HG02840 (cell line): ENCODE data around the gene MBD3.

ENCODE experiments used
- ATAC-seq: cut with Tn5 transposase; IDR thresholded peaks from one replicate; pipeline ENCODE4 v1.9.1; 2021; ENCODE audit warnings: mild to moderate bottlenecking, moderate library complexity, moderate number of reproducible peaks; ENCODE audit not compliant: unreplicated experiment, low FRiP score

The MBD3 gene

DNA sequence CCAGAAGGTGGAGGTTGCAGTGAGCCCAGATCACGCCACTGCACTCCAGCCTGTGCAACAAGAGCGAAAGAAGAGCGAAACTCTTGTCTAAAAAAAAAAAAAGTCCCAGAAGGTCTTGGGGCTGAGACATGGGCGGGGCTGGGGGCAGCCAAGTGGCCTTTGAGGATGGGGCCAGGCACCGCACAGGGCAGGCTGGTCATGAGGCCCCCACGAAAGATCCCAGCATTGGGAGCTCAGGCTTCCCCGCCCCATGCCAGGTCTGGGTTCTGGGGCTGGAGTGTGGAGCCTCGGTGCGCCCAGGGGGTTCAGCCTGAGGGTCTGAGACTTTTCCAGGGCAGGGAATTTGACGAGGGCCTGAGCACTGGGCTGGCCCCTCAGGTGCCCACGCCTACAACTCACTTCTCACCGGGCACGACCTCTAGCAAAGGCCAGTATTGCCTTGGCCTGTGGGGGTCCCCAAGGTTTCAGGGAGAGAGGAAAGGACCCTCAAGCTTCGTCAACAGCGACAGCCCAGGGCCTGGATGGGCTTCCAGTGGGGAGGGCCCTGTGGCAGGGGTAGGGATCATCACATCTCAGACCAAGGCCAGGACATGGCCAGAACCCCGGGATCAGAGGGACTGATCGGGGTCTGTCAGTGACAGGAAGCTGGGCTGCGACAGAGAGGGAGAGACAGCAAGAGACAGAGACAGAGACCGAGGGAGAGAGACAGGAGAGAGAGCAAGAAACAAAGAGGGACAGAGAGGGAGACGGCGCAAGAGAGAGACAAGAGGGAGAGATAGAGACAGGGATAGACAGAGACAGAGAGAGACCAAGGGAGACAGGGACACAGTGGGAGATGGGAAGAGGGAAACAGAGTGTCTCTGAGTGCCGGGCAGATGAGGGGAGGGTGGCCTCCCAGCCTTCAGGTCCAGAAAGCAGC, 17.1 kb downstream of the MBD3 start:
- ATAC-seq = no peak

DNA sequence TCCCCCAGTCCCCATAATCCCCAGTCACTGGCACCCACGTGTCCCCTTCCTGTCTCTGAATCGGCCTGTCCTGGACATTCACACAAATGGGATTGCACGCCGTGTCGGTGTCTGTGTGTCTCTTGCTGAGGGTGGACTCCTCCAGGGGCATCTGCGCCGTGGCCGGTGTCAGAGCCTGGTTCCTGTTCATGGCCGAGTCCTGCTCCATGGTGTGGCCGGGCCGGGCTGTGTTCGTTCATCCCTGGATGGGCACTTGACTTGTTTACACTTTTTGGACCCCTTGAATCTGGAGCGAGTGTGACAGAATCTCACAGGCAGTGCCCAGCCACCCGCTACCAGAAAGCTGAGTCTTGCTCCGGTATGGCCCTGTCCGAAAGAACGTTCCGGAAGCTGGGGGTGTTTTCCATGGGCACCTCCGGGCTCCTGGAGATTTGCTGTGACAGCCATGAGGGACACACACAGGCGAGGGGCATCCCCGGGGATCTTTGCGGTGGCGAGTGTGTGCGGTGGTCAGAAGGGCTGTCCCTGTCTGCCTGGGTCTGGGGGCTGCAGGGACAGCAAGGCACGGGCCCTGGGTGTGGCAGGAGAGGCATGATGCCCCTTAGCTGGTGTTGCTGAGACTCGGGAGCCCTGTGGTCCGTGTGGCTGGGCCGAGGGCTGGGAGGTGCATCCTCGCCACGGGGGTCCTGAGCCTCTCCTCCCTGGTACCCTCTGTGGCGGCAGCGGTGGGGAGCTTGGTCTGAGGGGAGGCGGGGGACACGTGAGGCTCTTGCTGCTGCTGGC, 18.1 kb downstream of the MBD3 start:
- ATAC-seq = no peak

DNA sequence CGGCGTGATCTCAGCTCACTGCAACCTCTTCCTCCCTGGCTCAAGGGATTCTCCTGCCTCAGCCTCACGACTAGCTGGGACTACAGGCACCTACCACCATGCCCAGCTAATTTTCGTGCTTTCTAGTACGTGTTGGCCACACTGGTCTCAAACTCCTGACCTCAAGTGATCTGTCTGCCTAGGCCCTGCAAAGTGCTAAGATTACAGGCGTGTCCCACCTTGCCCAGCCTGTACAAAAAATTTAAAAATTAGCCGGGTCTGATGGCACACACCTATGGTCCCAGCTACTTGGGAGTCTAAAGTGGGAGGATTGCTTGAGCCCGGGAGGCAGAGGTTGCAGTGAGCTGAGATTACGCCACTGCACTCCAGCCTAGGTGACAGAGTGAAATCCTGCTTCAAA, 19.9 kb downstream of the MBD3 start:
- ATAC-seq = no peak

DNA sequence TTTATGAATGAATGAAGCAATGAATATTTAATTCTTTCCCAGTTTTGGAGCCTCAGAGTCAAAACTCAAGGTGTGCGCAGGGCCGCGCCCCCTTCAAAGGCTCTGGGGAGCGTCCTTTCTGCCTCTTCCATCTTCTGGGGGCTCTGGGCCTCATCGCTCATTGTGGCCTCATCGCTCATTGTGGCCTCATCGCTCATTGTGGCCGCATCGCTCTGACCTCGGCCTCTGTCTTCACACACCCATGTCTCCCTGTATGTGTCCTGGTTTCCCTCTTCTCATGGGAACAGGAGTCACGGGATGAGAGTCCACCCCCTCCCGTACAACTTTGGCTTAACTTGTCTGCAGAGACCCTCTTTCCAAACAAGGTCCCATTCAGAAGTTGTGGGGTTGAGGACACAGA, 21.3 kb downstream of the MBD3 start:
- no peak for ATAC-seq

DNA sequence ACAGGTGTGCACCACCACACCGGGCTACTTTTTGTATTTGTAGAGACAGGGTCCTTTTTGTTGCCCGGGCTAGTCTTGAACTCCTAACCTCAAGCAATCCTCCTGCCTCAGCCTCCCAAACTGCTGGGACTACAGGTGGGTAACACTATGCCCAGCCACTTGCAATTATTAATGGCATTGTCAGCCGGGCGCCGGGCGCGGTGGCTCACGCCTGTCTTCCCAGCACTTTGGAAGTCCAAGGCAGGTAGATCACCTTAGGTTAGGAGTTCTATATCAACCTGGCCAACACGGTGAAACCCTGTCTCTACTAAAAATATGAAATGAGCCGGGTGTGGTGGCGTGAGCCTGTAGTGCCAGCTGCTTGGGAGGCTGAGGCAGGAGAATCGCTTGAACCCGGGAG, 21.8 kb downstream of the MBD3 start:
- ATAC-seq = no peak

DNA sequence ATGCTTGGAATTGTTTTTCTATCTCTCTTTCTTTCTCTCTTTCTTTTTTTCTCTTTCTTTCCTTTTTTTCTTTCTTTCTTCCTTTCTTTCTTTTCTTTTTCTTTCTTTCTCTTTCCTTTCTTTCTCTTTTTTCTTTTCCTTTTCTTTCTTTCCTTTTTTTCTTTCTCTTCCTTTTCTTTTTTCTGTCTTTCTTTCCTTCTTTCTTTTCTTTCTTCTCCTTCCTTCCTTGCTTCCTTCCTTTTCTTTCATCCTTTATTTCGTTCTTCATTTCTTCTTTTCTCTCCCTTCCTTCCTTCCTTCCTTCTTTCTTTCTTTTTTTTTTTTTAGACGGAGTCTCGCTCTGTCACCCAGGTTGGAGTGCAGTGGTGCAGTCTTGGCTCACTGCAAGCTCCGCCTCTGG, 22.7 kb downstream of the MBD3 start:
- ATAC-seq = no peak

DNA sequence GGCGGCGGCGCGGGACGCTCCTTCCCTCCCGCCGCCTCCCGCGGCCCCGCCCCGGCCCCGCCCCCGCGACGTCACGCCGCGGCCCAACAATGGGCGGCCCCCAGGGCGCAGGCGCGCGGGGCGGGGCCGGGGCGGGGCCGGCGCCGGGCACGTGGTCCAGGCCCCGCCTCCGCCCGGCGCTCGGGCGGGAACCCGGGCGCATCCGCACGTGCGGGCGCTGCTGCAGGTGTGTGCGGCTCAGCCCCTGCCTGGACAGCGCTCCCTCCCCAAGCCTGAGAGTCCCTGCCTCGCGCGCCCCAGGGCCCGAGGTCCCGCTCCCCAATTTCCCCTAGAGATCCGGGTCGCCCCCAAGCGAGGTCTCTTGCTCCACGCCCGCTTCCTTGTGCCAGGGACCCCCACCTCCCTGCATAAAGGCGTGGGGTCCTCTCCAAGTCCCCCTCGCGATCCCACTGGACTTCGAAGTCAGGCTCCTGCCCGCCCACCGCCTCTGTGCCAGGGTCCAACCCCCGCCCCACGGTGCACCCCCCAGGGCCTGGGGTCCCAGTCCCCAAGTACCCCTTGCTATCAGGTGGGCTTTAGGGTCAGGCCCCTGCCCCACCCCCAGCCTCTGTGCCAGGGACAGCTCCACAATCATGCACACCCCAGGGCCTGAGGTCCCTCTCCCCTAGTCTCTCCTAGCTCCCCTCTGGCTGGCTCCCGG, 24.2 kb downstream of the MBD3 start, which contains the start of gene MEX3D:
Gene MEX3D (minus strand): TSS at position 6 of the 700 bp plus-strand sequence. CDS start 267 bp downstream, outside the sequence.
- no peak for ATAC-seq

DNA sequence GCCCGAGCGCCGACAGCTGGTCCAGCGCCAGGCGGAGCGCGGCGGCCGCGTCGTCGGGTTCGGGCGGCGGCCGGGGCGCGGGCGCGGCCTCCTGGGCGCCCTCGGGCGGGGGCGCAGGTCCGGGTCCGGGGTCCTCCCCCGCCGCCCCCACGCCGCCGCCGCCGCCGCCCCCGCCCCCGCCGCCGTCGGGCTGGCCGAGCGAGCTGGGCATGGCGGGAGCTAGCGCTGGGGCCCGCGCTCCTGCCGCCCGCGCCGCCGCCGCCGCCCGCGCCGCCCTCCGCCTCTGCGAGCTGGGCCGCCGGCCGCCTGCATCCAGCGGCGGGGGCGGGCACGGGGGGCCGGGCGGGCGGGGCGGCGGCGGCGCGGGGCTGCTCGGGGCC, 24.8 kb downstream of the MBD3 start:
- no peak for ATAC-seq

DNA sequence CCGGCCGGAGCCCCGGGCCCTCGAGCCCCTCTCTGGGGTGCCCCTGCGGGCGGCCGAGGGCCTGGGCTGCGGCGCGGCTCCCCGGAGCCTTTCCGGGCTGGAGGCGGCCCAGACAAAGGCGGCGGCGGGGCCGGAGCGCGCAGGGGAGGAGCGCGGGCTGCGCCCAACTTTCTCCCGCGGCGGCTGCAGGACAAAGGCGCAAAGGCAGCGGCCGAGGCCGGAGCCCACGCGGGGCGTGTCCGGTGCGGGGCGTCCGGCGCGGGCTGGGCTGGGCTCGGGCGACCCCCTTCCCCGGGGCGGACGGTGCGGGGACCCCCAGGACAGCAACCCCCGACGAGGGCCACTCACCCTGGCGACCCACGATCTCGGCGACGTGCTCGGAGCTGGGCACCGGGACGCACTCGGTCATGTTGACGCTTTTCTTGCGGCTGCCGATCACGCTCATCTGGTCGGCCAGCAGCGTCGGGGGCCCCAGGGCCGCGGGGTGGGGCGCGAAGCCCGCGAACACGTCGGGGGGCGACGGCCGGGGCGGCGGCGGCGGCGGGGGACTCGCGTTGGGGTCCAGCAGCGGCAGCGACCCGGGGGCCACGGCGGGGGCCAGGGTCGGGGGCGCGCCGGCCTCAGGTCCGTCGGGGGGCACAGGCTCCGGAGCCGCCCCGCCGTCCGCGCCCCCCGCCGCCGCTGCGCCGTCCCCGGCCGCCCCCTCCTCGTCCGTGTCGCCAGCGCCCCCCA, 25.4 kb downstream of the MBD3 start:
- no peak for ATAC-seq

DNA sequence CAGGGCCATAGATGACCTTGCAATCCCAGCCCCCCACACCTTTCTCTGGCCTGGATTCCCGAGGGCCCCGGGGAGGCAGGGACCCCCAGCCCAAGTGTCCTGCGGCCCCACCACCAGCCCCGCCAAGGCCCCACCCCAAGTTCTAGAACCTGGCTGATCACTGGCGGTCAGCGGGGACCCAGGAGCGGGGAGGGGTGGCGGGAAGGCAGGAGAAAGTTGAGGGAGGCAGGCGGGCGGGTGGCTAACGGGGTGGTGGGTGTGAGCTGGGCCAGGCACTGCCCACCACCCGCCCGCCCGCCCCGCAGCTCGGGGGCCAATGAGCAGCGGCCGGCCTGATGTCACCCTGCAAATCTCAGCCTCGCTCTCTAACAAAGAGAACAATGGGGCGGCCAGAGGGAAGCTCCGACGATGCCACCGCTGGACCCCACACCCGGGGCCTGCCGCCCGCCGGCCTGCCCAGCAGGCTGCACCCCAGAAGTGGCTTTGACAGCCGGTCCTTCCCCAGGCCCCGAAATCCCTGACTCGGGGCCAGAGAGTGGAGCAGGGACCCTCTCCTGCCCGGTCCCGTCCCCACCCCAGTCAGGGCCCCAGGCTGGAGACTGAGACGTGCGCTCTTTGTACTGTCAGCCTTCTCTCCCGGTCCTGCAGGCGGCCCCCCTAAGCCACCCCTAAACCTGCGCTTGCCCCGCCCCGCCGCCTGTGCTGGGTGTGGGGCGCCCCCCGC, 26.1 kb downstream of the MBD3 start:
- ATAC-seq = no peak

DNA sequence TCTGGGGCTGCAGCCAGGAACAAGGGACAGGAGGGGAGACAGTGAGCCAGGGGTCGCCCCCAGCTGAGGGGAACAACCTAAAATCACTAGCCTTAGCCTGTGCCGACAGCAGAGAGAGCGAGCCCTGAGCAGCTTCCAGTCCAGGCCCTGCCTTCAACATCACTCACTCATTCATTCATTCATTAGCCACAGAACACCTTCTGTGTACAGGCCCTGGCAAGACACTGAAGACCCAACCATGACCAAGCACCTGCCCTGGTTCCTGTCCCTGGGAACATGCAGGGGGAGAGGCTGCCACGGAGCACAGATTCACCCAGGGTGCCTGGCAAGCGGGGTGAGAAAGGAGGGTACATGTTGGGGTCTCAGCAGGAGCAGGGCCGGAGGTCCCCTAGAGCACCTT, 29.4 kb downstream of the MBD3 start:
- ATAC-seq = no peak

DNA sequence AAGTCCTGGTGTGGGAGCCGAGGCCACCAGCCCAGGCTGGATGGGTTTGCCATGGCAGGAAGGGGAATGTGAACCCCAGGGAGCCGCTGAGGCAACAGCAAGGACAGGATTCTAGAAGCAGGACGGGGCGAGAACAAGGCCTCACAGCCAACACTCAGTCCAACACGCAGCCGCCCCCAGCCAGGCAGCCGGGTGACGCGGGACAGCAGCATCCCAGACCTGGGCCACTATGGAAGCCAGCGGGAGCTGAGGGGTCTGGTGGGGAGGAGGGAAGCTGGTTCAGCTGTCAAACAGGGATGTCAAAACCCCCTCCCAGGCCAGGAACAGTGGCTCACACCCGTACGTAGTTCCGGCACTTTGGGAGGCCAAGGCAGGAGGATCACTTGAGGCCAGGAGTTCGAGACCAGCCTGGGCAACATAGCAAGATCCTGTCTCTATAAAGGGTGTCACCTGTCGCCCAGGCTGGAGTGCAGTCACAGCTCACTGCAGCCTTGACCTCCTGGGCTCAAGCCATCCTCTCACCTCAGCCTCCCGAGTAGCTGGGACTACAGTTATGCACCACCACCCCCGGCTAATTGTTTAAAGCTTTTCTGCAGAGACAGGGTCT, 31.3 kb downstream of the MBD3 start:
- ATAC-seq = no peak

DNA sequence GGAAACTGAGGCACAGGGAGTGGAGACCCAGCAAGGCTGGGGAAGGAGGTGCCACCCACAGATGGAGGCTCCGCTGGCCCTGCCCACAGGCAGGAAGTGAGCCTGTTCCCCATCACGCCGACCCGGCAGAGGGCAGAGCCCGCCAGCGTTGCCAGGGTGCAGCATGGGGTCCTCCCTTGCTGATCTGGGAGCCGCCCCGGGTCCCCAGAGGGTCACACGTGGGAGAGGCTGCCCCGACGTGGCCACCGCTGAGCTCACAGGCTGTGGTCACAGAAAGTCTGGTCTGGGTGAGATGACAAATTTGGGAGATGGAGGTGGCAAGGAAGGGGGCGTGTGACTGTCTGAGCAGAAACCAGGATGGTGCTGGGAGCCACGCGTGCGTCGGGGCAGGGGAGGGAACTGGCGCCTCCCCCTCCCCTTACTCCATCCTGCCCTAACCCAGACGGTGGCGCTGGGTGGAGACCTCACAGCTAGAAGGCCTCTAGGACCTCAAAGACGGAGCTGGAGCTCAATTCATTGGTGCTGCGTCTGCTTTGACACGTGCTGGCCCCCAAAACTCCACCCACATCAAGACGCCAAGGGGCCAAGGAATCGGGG, 32.3 kb downstream of the MBD3 start:
- ATAC-seq = no peak

DNA sequence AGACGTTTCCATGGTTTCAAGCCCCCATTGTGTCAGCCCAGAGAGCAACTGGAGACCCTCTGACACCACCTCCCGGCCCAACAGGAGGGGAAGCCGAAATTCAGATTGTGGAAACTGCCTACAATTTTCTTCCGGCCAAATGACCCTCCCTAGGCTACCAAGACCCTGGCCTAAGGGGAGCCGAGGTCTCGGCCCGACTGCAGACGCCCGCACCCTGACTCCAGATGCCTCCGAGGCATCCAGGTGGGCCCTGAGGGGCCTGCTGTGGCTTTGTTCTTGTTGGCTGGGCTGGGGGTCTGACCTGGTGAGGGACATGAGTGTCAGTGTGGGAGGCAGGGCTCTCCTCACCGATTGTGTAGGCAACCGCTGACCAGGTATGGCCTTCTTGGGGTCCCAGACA, 34.1 kb downstream of the MBD3 start:
- ATAC-seq = no peak

DNA sequence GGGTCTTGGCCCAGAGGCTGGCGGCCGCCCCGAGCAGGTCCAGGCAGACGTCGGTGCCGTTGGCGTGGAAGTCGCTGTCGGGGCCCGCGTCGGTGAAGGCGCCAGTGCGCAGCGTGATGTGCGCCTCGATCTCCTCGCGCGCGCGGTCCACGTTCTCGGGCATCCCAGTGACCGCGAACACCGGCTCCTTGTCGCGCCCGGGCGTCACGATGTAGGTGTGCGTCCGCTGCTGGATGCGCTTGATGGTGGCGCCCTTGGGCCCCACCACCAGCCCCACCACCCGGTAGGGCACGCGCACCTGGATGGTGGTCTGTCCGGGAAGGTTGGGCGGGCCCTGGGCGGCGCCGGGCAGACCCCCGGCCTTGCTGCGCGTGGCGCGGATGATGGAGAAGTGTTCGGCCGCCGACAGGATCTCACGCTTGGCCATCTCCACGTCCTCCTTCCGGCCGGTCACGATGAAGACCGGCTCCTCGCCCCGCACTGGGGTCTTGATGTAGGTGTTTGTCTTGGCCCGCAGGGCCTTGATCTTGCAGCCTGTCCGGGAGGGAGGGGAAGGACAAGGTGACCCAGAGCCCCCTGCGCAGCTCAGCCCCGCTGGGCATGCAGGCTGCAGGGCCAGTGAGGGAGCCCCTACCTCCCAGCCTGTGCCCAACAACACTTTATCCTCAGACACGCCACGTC, 36.1 kb downstream of the MBD3 start:
- no peak for ATAC-seq

DNA sequence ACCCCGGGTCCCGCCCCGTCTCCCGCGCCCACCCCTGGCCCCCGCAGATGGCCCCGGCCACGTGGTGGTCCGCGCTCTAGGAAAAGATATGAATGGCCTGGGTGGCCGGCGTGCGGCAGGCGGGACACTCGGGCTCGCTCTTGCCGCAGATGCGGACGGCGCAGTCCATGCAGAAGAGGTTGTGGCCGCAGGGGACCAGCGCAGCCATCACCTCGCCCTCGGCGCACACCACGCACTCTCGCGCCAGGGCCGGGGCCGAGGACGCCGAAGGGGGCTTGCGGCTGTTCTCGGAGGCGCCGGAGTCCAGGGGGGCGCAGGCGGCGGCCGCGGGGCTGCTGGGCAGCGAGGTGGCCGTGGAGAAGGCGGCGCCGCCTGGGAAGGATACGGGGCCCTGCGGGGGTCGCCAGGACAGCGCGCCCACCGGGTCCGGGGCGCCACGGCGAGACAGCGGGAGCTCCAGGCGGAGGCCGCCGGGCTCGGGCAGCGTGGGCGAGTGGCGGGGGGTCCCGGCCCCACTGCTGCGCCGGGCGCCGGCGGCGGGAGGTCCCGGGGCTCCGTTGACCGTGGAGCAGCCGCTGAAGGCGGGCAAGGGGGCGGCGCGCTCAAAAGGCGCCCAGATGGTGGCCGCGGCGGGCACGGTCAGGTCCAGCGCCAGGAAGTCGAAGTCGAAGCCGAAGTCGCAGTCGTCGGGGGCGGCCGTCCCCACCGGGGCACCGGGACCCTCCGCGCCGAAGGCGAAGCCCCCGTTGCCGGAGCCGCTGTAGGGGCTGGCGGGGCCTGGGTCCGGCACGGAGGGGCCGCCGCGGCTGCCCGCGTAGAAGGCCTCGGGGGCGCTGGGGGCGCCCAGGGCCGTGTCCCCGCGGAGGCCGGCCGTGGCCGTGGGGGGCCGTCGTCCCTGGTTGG, 36.9 kb downstream of the MBD3 start:
- no peak for ATAC-seq

DNA sequence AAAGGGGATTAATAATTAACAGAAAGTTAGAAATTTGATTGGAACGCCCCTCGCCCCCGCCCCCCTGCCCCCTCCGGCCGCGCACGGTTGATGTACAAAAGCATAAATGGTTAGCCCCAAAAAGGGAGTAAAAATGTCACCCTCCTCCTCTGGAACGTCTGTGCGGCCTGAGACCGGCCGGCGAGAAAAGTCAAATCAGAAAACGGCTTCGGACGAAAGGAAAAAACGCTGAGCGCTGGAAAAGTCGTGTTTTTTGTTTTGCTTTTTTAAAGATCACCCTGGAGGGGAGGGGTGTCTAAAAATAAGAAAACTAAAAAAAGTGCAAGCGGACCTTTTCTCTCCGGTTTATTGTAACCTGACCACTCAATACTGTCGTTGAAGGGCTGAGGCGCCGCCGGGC, 37.7 kb downstream of the MBD3 start:
- ATAC-seq = no peak
